ENCODE results near the gene USF2.
A peak's percentile ranks its signal among the peaks of the same experiment; 100 is the strongest.

USF2 gene

DNA sequence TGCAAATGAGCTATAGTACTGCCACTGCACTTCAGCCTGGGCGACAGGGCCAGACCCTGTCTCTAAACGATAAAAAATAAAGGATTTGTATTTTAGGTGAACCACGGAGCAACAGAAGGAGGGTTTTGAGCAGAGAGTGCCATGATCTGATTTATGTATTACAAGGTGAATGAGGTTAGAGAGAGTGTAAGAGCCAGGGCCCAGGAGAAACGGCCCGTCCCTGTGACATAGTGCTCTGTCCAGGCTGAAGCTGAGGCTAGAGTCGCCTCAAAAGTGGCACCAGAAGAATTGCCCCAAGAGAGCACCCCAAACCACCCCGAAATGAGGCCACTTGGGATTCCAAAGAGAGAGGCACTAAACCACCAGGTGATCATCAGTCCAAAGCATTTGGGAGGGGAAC is 40.1 kb downstream of the USF2 start:
- no peaks in the 10 kb centered on the region for H3K4me1 Mint-ChIP-seq (ENCODE audit: low read depth in 2 of 2)
- peaks cover 15 to 31% of the 10 kb centered on the region in 2 donors for H3K27me3 Mint-ChIP-seq
- H3K36me3 Mint-ChIP-seq (ENCODE audit: insufficient read depth), result no peaks in the 10 kb centered on the region
- H3K9me3 Mint-ChIP-seq, result no peaks in the 10 kb centered on the region
- no peak overlapping the region for H3K27ac Mint-ChIP-seq
- H3K4me3 Mint-ChIP-seq, result no peak overlapping the region
- ATAC-seq (replicated peaks) (no peak), DNase-seq (no peak)

DNA sequence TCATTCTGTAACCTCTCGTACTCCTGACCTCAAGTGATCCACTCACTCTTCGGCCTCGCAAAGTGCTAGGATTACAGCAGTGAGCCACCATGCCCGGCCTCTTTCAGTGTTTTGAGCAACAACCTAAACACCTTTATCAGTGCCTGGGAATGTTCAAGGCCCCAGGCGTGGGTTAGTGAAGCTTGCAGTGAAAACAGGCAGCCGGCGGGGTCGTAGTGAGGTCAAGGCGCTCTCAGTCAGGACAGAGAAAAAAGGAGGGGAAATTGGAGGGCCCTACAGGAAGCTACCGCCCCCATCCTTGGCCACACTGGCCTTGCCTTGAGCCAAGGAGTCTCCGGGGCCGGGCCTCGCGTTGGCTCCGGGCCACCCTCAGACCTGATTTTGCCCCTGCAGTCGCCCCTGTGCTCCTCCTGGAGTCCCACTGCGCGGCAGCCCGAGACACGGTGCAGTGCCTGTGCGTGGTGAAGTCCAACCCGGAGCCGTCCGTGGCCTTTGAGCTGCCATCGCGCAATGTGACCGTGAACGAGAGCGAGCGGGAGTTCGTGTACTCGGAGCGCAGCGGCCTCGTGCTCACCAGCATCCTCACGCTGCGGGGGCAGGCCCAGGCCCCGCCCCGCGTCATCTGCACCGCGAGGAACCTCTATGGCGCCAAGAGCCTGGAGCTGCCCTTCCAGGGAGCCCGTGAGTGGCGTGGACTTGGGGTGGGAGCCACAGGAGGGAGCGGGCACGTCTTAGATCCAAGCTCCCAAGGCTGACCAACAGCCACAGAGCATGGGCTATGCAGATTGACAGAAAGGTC is 40.9 kb downstream of the USF2 start:
- ATAC-seq (replicated peaks) (no peak), DNase-seq (no peak)
- Mint-ChIP-seq H3K9me3 (no peaks in the 10 kb centered on the region), H3K36me3 (ENCODE audit: insufficient read depth) (no peaks in the 10 kb centered on the region), H3K27ac (no peak overlapping the region), H3K4me1 (ENCODE audit: low read depth in 2 of 2) (no peaks in the 10 kb centered on the region), H3K27me3 (peaks cover 15 to 31% of the 10 kb centered on the region in 2 donors), H3K4me3 (no peak overlapping the region)

DNA sequence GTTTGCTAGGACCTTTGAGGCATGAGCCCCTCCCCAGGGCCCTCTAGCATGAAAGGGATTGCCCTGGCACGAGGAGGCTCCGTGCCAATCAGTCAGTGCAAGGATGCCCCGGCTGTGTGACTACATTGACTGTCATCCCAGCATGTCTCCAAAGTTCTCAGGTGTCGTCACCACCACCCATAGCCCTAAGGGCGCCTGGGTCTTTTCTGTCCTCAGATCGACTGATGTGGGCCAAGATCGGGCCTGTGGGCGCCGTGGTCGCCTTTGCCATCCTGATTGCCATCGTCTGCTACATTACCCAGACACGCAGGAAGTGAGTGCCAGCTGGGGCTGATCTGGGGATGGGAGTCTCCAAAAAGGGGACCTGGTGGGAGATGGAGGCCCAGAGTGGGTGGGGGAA is 41.6 kb downstream of the USF2 start:
- no peaks in the 10 kb centered on the region for H3K36me3 Mint-ChIP-seq (ENCODE audit: insufficient read depth)
- ATAC-seq (replicated peaks), result no peak

DNA sequence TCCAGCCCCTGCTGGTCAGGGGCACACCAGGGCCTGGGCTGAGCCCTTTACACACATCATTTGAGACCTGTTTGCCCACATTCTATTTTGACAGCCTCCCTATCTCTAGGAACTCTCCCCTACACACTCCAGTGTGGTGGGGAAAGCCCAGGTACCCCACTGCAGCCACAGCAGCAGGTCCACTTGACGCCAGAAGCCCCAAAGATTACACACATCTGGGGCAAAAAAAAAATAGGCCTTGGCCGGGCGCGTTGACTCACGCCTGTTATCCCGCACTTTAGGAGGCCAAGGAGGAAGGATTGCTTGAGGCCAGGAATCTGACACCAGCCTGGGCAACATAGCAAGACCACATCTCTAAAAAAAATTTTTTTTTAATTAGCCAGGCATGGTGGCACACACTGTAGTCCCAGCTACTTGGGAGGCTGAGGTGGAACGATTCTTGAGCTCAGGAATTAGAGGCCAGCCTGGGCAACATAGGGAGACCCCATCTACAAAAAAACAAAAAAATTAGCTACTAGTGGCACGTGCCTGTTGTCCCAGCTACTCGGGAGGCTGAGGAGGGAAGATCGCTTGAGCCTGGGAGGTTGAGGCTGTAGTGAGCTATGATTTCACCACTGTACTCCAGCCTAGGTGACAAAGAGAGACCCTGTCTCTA is 42.2 kb downstream of the USF2 start:
- Mint-ChIP-seq H3K27me3 (peaks cover 15 to 31% of the 10 kb centered on the region in 2 donors), H3K4me3 (no peak overlapping the region), H3K36me3 (ENCODE audit: insufficient read depth) (no peaks in the 10 kb centered on the region), H3K27ac (no peak overlapping the region), H3K9me3 (no peaks in the 10 kb centered on the region), H3K4me1 (ENCODE audit: low read depth in 2 of 2) (no peaks in the 10 kb centered on the region)
- DNase-seq (no peak), ATAC-seq (replicated peaks) (no peak)

More for the DNA sequence above, 41.6 kb downstream of the USF2 start:
- no peak overlapping the region for H3K27ac Mint-ChIP-seq
- no peak for DNase-seq
- no peaks in the 10 kb centered on the region for H3K9me3 Mint-ChIP-seq
- peaks cover 15 to 31% of the 10 kb centered on the region in 2 donors for H3K27me3 Mint-ChIP-seq
- no peak overlapping the region for H3K4me3 Mint-ChIP-seq
- no peaks in the 10 kb centered on the region for H3K4me1 Mint-ChIP-seq (ENCODE audit: low read depth in 2 of 2)

DNA sequence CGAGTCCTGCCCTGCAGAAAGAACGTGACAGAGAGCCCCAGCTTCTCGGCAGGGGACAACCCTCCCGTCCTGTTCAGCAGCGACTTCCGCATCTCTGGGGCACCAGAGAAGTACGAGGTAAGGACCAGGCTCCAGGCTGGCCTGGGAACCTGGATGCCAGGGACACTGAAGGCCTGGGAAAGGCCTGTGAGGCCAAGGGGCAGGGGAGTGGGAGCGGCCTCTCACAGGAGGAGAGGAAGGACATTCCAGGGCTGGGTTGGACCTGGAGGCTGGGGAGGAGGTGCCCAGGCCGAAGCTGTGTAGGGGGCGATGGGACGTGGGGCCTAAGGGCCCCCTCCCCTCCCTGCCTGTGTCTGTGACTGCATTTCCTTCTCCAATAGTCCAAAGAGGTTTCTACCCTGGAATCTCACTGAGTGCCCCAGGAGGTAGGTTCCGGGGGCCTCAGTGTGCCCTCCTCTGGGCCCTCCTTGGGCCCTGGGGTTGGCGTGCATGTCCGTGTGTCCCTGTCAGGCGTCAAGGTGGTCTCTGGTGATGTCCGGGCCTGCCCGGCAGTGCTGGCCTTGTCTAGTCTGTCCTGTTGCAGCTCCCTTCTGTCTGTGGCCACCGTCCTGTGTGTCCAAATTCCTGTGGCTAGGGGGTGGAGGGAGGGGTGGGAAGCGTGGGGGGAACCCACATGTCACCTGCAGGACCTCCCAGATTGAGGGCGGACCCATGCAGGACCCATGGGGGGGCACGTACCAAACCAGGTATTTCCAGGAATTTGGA is 43.3 kb downstream of the USF2 start:
- no peaks in the 10 kb centered on the region for H3K9me3 Mint-ChIP-seq
- no peaks in the 10 kb centered on the region for H3K4me1 Mint-ChIP-seq (ENCODE audit: low read depth in 2 of 2)
- no peaks in the 10 kb centered on the region for H3K36me3 Mint-ChIP-seq (ENCODE audit: insufficient read depth)
- no peak for DNase-seq
- H3K4me3 Mint-ChIP-seq, result no peak overlapping the region
- ATAC-seq (replicated peaks), result no peak
- H3K27me3 Mint-ChIP-seq, result peaks cover 15 to 31% of the 10 kb centered on the region in 2 donors
- H3K27ac Mint-ChIP-seq, result peak overlapping the region in 1 of 2 donors; percentile 52

DNA sequence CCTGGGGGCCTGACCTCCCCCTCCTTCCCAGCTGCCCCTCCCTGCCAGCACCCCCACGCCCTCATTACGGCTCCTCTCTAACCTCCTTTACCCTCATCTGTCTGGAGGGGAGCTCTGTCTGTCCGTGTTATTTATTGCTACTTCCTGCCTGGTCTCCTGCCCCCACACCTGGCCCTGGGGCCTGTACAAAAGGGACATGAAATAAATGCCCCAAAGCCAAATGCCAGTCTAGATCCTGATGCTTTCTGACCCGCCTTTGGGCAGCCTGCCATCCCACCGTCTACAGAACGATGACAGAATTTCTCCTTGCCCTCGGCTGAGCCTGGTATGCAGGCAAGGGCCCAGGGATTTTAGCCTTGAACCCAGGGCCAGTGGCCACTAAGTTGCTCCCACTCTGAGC is 44.8 kb downstream of the USF2 start:
- Mint-ChIP-seq H3K27ac (peak overlapping the region in 1 of 2 donors; percentile 71), H3K4me3 (no peak overlapping the region), H3K4me1 (ENCODE audit: low read depth in 2 of 2) (peaks cover 0 to 3% of the 10 kb centered on the region in 2 donors), H3K27me3 (peaks cover 11 to 26% of the 10 kb centered on the region in 2 donors), H3K9me3 (no peaks in the 10 kb centered on the region), H3K36me3 (ENCODE audit: insufficient read depth) (no peaks in the 10 kb centered on the region)
- no peak for ATAC-seq (replicated peaks)
- DNase-seq, result no peak

DNA sequence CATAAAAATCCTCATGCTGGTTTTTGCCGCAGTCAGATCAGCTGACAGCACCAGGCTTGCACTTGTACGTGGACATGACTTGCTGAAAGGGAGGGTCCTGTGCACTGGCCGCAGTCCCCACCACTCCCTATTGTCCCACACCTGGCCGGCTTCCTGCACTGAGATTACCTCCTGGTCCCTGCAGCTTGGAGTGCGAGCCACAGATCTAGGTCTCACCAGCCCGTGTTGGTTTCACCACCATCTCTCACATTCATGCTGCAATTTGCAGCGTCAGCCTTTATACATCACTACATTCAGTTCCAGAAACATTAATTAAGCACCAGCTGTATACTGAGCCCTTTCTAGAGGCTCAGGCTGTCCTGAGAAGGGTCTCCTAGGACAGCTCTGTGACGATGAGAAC is 45.3 kb downstream of the USF2 start:
- Mint-ChIP-seq H3K4me1 (ENCODE audit: low read depth in 2 of 2) (peaks cover 0 to 7% of the 10 kb centered on the region in 2 donors), H3K36me3 (ENCODE audit: insufficient read depth) (no peaks in the 10 kb centered on the region), H3K27me3 (peaks cover 11 to 26% of the 10 kb centered on the region in 2 donors), H3K27ac (peak overlapping the region in 1 of 2 donors; percentile 71), H3K4me3 (no peak overlapping the region), H3K9me3 (no peaks in the 10 kb centered on the region)
- ATAC-seq (replicated peaks) (no peak), DNase-seq (no peak)

DNA sequence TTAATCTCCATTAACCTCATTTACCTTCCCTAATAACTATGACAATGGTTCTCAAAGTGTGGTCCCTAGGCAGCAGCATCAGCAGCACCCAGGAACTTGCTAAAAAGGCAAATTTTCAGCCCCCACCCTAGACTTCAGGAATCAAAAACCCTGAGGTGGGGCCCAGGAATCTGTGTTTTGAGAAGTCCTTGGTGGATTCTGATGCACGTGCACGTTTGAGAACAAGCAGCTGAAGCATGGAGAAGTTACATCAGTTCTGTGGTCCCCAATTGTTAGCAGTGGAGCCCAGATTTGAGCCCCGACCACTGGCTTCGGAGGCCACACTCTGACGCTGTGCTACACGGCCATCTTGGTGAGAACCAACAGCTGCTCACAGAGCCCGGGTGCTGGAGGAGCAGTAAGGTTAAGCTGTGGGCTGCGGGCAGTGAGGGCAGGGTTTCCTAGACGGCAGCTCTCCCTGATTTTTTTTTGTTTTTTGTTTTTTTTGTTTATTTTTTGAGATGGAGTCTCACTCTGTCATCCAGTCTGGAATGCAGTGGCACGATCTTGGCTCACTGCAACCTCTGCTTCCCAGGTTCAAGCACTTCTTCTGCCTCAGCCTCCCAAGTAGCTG is 46.2 kb downstream of the USF2 start:
- Mint-ChIP-seq H3K4me1 (ENCODE audit: low read depth in 2 of 2) (peaks cover 0 to 7% of the 10 kb centered on the region in 2 donors), H3K27ac (no peak overlapping the region), H3K27me3 (peaks cover 6 to 20% of the 10 kb centered on the region in 2 donors), H3K4me3 (no peak overlapping the region), H3K36me3 (ENCODE audit: insufficient read depth) (no peaks in the 10 kb centered on the region), H3K9me3 (no peaks in the 10 kb centered on the region)
- DNase-seq (no peak), ATAC-seq (replicated peaks) (no peak)

DNA sequence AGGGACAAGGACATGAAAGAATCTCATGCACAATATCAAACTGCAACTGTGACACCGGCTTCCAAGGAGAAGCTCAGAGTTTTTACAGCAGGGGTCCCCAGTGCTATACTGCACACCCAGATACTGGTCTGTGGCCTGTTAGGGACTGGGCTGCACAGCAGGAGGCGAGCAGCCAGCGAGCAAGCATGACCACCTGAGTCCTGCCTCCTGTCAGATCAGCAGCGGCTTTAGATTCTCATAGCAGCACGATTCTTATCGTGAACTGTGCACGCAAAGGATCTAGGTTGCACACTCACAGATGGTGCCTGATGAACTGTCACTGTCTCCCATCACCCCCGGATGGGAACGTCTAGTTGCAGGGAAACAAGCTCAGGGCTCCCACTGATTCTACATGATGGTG is 47.1 kb downstream of the USF2 start:
- DNase-seq (no peak), ATAC-seq (replicated peaks) (no peak)
- peaks cover 6 to 26% of the 10 kb centered on the region in 2 donors for H3K27me3 Mint-ChIP-seq
- no peak overlapping the region for H3K27ac Mint-ChIP-seq
- H3K4me3 Mint-ChIP-seq, result no peak overlapping the region
- no peaks in the 10 kb centered on the region for H3K36me3 Mint-ChIP-seq (ENCODE audit: insufficient read depth)
- H3K9me3 Mint-ChIP-seq, result no peaks in the 10 kb centered on the region
- peaks cover 0 to 7% of the 10 kb centered on the region in 2 donors for H3K4me1 Mint-ChIP-seq (ENCODE audit: low read depth in 2 of 2)

DNA sequence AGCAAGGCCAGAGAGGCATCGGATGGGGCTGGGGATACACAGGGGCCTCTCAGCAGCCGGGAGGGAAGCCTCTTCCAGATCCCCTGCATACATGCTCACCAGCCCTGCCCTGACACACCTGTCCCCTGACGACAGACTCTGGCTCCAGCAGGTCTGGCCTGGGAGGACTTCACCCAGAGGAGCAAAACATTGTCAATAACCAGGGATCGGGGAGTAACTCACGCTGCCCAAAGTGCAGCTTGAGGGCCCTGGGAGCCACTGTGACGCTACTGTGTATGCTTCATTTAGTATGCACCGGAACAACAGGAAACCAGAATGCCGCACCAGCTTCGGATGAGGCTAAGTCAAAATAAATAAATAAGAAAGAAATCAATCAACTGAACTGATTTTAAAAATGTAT is 47.8 kb downstream of the USF2 start:
- no peak for ATAC-seq (replicated peaks)
- Mint-ChIP-seq H3K4me1 (ENCODE audit: low read depth in 2 of 2) (peaks cover 0 to 7% of the 10 kb centered on the region in 2 donors), H3K27me3 (peaks cover 6 to 28% of the 10 kb centered on the region in 2 donors), H3K36me3 (ENCODE audit: insufficient read depth) (no peaks in the 10 kb centered on the region), H3K27ac (no peak overlapping the region), H3K9me3 (no peaks in the 10 kb centered on the region), H3K4me3 (no peak overlapping the region)
- DNase-seq, result no peak

DNA sequence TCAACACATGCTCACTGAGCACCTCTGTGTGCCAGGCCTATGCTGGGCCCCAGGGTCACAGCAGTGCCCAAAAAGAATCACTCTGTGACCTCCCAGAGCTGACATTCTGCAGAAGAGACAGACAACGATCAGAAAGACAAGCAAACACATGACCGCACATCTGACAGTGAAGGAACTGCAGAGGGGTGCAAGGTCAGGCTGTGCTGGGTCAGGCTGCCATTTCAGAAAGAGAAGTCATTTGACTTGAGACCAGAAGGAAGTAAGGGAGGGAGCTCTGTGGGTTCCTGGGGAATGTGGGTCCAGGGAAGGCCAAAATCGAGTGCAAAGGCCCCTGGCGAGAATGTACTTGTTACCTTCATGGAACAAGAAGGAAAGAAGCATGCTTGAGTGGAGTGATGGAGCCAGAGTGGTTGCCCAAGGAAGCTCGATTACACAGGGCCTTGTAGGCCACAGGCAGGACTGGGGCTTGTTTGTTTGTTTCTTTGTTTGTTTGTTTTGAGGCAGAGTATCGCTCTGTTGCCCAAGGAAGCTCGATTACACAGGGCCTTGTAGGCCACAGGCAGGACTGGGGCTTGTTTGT is 48.8 kb downstream of the USF2 start:
- peaks cover 0 to 2% of the 10 kb centered on the region in 2 donors for H3K9me3 Mint-ChIP-seq
- peaks cover 12 to 21% of the 10 kb centered on the region in 2 donors for H3K27me3 Mint-ChIP-seq
- no peaks in the 10 kb centered on the region for H3K36me3 Mint-ChIP-seq (ENCODE audit: insufficient read depth)
- H3K4me3 Mint-ChIP-seq, result no peak overlapping the region
- H3K4me1 Mint-ChIP-seq (ENCODE audit: low read depth in 2 of 2), result peaks cover 0 to 7% of the 10 kb centered on the region in 2 donors
- ATAC-seq (replicated peaks) (no peak), DNase-seq (no peak)
- peak overlapping the region in 1 of 2 donors; percentile 15 for H3K27ac Mint-ChIP-seq

DNA sequence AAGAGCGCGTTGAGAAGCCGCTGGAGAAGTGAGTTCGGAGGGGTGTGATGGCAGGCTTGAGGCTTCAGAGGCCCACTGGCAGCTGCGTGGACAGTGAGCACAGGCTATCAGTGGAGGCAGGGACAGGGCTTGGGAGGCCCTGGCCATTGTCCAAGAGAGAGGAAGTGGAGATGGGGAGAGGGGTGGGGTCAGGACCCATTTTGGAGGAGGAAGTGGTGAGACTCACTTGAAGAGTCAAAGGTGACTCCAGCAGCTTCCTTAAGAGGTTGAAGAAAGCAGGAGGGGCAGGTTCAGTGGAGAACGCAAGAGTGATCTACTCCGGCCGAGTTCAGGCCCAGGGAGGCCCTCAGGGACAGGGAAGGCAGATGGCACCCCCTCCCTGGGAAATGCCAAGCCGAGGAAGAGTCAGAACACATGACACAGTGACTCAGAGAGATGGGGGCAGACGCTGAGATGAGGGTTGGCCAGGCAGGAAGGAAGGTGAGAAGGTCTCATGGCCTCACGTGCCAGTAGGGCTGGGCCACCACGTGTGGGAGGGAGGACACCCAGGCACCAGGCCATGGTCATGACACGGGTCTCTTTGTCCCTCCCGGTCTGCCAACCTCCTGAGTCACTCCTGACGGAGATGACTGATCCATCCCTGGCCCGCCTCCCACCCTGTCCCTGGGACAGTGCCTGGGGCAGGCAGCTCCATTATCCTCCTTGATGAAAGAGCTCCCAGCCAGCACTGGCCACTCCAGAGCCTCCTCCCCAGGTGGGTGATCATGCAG is 50.1 kb downstream of the USF2 start:
- H3K4me3 Mint-ChIP-seq, result no peak overlapping the region
- H3K27me3 Mint-ChIP-seq, result peaks cover 12 to 21% of the 10 kb centered on the region in 2 donors
- H3K4me1 Mint-ChIP-seq (ENCODE audit: low read depth in 2 of 2), result peaks cover 0 to 7% of the 10 kb centered on the region in 2 donors
- H3K9me3 Mint-ChIP-seq, result peaks cover 0 to 2% of the 10 kb centered on the region in 2 donors
- DNase-seq, result no peak
- peak overlapping the region in 1 of 2 donors; percentile 70 for H3K27ac Mint-ChIP-seq
- H3K36me3 Mint-ChIP-seq (ENCODE audit: insufficient read depth), result no peaks in the 10 kb centered on the region
- peak; percentile 37 for ATAC-seq (replicated peaks)
